Activated T-cell treated with anti-CD3 and anti-CD28 coated beads, Interleukin-2, amount 50 U/mL, for 1 hour (primary cell): Measurements from ENCODE around the gene C6orf15.

Source experiments
- DNase-seq: peaks from one replicate; pipeline ENCODE4 v3.0.0-alpha.2; 2020

C6orf15 gene

GRCh38 chr6:31112478-31112877 lies at the start of gene C6orf15:
TSS of gene C6orf15 (minus strand) at chr6:31112575. CDS start at chr6:31112555, 20 bp downstream.
- DNase-seq: no peak

- DNase-seq: no peak
These were observed 49.1 kb upstream of the C6orf15 start for GRCh38 chr6:31161216-31162126.

DNA sequence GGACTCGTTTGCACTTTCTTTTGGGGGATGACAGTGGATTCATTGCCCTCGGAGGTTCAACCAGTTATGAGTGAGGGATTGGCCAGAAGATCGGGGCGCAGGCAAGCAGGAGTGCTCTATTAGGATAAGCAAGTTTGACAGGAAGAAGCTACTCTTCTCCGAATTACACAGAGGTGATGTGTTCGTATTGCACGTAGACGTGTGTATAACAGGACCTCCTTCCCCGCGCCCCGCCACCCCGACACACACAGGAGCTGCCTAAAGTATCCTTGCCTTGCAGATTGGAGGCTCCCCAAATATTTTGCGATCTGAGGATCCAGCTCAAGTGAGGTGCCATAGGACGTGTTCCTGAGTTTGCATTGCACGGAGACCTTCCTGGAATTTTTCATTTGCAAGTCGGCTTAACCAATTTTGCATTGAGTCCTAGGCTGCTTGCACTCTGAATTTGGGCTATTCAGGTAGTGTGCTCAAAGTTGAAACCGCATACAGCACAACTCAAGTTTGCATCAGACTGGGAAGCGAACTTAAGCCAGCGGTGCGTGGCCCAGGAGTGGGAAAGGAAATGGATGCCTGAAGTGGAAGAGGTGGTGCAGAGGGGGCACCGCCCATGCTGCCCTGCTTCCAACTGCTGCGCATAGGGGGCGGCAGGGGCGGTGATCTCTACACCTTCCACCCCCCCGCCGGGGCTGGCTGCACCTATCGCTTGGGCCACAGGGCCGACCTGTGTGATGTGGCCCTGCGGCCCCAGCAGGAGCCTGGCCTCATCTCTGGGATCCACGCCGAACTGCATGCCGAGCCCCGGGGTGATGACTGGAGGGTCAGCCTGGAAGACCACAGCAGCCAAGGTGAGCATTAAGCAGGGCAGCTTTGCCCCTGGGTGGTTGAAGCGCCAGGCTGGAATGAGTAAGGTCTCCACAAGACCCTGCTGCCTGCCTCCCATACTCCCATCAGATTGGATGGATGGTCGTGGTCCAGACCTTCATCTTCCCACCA lies 46.8 kb upstream of the C6orf15 start:
- DNase-seq: peak; percentile 29

DNA sequence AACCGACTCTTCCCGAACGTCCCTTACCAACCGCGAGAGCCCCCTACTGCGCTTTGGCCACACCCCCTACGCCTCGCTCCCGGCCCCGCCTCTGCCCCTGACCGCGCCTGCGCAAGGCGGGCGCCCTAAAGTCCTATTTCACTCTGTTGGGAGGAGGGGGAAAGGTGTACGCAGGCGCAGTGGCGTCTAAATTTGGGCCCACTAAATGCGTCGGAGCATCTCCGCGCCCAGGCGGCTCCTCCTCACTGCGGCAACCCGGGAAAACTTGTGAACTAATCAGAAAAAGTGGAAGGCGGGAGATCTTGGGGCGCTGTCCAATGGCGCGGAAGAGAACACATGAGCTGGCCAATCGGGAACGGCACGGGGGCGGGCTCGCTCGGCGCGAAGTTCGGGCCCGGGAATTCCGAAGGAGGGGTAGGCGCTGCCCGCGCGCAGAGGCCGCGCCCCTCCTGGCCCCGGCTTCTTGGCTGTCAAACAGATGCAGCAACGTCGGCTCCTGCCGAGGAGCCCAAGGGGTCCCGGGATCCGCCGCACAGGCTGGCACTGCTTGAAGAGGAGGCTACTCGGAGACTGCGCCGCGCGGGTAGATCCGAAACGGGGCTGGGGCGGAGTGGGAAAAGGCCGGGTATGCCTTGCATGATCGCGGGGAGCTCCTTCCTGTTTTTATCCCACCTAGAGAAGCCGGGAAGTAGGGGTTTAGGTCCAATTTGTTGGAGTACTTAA lies 45.9 kb upstream of the C6orf15 start, which contains the start of gene TCF19:
TSS of gene TCF19 (plus strand) at position 450 of the 723 bp plus-strand sequence. CDS start 881 bp downstream, outside the sequence.
- peak; percentile 99 for DNase-seq

DNA sequence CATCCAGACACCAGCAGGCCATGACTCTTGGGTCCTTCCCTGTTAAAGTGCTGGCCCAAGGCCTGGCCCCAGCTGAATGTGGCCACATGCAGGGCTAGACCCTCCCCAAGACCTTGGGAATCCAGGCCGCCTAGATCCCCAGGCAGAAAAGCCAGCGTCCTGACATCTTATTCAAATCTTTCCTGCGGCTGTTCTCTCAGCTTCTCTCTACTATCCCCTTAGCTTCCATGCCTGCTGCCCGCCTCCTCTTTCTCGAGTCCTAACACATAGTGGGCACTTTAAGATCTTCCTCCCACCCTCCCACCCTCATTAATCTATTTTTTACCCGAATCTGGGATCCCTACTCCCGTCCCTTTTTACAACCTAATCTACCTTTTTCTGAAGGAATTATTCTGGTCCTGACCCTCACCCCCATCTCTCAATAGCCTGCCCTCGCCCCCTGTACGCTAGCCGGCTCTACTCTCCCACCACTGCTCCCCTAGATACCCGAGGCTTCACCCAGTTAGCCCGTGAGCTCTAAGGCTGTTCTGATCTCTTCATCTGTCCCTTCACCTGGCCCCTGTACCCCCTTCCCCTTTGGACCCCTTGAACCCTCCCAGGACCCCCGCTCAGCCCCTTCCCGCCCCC lies 45.3 kb upstream of the C6orf15 start, which contains the start of gene CCHCR1:
TSS of gene CCHCR1 (minus strand) at position 290 of the 627 bp plus-strand sequence. CDS start at position 88, 202 bp downstream.
- DNase-seq: no peak

- DNase-seq: no peak
These were observed 44.3 kb upstream of the C6orf15 start for GRCh38 chr6:31156641-31157040.

DNA sequence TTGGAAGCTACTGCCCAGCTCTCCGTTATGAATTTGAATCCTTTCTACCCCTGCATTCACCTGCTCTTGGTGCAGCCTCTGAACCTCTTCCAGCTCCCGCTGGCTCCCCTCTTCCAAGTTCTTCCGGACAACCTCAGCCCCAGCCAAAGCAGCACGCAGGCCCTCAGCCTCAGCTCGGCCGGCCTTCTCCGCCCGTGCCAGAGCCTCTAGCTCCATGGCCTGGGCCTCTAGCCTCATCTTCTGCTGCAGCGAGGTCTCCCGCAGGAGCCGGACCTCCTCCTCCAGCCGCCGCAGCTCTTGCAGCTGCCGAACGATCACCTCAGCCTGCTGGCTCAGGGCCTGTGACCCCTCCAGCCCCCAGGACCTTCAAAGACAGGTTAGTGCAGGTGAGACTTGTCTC lies 42.1 kb upstream of the C6orf15 start:
- DNase-seq: no peak

- no peak for DNase-seq
These were observed 40.4 kb upstream of the C6orf15 start for GRCh38 chr6:31152781-31153180.

- no peak for DNase-seq
These were observed 37.6 kb upstream of the C6orf15 start for GRCh38 chr6:31149827-31150447.

GRCh38 chr6:31145386-31145785 lies 33.0 kb upstream of the C6orf15 start:
- no peak for DNase-seq

GRCh38 chr6:31144970-31145340 lies 32.6 kb upstream of the C6orf15 start:
- DNase-seq: no peak

DNA sequence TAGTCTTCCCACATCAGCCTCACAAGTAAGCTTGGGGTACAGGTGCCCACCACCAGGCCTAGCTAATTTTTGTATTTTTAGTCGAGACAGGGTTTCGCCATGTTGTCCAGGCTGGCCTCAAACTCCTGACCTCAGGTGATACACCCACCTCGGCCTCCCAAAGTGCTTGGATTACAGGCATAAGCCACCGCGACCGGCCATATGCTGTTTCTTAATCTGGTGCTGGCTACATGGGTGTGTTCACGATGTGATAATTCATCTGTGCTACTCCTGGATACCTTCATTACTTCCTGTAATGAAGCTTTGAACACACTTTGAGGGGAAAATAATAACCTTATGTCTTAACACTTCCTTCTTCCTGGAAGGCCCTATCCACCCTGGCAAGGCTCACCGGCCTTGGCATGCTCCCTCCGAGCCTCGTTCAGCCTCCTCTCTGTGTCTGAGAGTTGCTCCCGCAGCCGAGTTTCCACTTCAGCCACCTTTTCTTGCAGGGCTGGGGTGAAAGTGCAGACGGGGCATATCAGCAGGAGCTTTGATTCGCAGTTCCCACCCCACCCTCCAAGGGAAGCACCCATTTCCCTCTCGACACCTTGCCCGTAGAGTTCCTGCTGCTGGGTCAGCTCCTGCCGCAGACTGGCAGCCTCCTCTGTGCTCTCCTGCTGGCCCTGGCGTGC lies 32.1 kb upstream of the C6orf15 start:
- no peak for DNase-seq

- DNase-seq: no peak
These were observed 30.8 kb upstream of the C6orf15 start for GRCh38 chr6:31143148-31143547.

DNA sequence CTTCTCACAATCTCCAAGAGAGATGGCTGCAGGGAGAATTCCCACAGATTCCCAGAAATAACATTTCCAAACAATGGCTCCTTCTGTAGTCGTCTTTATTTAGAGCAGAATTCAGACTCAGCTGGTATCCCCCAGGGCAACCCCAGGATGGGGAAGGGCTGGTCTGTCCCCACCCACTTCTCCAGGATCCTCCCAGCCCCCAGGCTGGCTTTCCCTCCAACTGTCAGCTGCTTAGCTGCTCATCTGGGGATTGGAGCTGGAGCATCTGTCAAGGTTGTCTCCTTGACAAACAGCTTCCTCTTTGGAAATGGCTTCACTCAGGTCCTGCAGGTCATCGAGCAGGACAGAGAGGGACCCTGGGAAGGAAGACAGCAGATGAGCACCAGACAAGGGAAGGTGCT lies 30.0 kb upstream of the C6orf15 start:
- DNase-seq: no peak

GRCh38 chr6:31140643-31141042 lies 28.3 kb upstream of the C6orf15 start:
- DNase-seq: no peak

GRCh38 chr6:31139599-31139998 lies 27.2 kb upstream of the C6orf15 start:
- DNase-seq: no peak

DNA sequence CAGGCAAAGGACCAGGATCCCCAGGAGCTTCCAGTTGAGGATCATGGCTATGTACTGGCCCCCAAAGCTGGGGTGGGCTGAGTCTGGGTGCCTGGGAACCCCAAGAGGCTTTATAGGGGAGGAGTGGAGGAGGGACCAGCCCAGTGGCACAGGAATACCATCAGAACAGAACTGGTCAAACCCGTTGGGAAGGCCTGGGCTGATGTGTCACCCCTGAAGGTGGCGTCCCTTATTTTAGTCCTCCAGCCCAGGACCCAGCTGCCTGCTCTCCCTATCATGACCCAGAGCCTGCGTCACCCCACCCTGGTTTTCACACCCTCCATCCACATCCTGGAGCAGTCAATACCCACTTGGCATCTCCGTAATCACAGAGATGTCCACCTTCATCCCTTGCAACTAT lies 26.6 kb upstream of the C6orf15 start, which contains the start of gene PSORS1C2:
TSS of gene PSORS1C2 (minus strand) at position 85 of the 400 bp plus-strand sequence. CDS start at position 45, 40 bp downstream.
- no peak for DNase-seq

GRCh38 chr6:31135710-31136109 lies 23.3 kb upstream of the C6orf15 start:
- DNase-seq: no peak

DNA sequence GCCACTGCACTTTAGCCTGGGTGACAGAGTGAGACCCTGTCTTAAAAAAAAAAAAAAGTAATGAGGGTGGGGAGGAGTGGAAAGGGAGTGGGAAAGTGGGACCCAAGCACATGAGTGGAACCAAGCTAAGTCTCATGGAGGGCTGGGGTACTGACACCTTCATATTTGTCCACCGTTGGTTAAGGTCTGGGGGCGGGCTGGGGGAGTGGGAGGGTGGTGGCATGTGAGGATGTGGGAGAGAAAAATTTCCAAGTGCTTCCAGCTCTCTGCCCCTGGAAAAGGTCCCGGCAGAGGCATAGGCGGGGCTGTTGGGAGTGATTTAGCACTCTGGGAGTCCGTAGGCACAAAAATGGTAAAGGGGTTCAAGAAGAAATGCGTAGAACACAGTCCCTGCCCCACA lies 20.4 kb upstream of the C6orf15 start:
- DNase-seq: no peak

DNA sequence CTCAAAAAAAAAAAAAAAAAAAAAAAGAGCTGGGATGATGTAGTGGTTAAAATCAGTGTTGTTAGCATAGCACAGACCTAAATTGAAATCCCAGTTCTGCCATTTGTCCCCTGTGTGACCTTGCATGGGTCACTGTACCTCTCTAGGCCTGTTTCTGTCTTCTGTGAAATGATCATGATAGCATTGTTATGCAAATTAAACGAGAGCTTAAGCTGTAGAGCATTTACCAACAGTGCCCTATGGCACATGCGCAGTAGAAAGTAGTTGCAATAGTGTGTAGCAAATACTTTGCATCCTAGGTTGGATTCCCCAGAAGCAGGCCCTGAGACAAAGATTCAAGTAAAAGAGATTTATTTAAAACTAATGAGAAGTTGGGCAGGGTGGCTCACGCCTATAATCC lies 19.2 kb upstream of the C6orf15 start:
- no peak for DNase-seq

- no peak for DNase-seq
These were observed 18.4 kb upstream of the C6orf15 start for GRCh38 chr6:31130751-31131150.
